ENCODE data around the gene GLIS2. TPM values are rescaled to one million over a fixed set of nuclear protein-coding genes. Genes with fewer than 3 reads are reported as not detected.

GLIS2 gene
- total RNA-seq, 1 donor = 3.3 TPM

DNA sequence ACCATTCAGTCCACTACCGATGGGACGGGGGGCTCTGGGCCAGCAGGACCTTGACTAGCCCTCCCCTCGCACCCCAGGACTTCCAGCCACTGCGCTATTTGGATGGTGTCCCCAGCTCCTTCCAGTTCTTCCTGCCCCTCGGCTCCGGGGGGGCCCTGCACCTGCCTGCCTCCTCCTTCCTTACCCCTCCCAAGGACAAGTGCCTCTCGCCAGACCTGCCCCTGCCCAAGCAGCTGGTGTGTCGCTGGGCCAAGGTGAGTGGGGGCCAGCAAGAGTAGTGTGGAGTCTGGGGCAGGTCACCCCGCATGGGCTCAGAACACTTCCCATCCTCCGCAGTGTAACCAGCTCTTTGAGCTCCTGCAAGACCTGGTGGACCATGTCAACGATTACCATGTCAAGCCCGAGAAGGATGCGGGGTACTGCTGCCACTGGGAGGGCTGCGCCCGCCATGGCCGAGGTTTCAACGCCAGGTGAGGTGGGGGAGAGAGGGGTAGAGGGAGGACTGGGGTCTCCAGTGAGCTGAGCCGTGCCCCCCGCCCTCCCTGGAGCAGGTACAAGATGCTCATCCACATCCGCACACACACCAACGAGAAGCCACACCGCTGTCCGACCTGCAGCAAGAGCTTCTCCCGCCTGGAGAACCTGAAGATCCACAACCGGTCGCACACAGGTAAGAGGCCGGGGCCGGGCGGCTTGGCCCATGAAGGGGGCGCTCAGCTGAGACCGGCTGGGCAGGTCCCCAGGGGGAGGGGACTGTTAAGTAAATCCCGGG is 19.0 kb downstream of the GLIS2 start:
- no peak for DNase-seq (ENCODE audit: low read depth)
- no peak overlapping the region for H3K4me3 ChIP-seq (ENCODE audit: low read depth, low read length)
- TF ChIP-seq, protein P1, sequence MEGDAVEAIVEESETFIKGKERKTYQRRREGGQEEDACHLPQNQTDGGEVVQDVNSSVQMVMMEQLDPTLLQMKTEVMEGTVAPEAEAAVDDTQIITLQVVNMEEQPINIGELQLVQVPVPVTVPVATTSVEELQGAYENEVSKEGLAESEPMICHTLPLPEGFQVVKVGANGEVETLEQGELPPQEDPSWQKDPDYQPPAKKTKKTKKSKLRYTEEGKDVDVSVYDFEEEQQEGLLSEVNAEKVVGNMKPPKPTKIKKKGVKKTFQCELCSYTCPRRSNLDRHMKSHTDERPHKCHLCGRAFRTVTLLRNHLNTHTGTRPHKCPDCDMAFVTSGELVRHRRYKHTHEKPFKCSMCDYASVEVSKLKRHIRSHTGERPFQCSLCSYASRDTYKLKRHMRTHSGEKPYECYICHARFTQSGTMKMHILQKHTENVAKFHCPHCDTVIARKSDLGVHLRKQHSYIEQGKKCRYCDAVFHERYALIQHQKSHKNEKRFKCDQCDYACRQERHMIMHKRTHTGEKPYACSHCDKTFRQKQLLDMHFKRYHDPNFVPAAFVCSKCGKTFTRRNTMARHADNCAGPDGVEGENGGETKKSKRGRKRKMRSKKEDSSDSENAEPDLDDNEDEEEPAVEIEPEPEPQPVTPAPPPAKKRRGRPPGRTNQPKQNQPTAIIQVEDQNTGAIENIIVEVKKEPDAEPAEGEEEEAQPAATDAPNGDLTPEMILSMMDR (IDR thresholded peaks at IDR 0.05; ENCODE audit: insufficient read depth, low read length) = no peak

DNA sequence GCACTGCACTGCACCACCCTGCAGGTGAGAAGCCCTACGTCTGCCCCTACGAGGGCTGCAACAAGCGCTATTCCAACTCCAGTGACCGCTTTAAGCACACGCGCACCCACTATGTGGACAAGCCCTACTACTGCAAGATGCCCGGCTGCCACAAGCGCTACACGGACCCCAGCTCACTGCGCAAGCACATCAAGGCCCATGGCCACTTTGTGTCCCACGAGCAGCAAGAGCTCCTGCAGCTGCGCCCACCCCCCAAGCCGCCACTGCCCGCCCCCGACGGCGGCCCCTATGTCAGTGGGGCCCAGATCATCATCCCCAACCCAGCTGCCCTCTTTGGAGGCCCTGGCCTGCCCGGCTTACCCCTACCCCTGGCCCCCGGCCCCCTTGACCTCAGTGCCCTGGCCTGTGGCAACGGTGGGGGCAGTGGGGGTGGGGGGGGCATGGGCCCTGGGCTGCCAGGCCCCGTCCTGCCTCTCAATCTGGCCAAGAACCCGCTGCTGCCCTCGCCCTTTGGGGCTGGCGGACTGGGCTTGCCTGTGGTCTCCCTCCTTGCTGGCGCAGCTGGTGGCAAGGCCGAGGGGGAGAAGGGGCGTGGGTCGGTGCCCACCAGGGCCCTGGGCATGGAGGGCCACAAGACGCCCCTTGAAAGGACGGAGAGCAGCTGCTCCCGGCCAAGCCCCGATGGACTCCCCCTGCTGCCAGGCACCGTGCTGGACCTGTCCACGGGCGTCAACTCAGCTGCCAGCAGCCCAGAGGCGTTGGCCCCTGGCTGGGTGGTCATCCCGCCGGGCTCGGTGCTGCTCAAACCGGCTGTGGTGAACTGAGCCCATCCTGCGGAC is 21.1 kb downstream of the GLIS2 start:
- TF ChIP-seq, protein P1 (IDR thresholded peaks at IDR 0.05; ENCODE audit: insufficient read depth, low read length) = no peak
- H3K4me3 ChIP-seq (ENCODE audit: low read depth, low read length) = no peak overlapping the region
- DNase-seq (ENCODE audit: low read depth) = no peak

DNA sequence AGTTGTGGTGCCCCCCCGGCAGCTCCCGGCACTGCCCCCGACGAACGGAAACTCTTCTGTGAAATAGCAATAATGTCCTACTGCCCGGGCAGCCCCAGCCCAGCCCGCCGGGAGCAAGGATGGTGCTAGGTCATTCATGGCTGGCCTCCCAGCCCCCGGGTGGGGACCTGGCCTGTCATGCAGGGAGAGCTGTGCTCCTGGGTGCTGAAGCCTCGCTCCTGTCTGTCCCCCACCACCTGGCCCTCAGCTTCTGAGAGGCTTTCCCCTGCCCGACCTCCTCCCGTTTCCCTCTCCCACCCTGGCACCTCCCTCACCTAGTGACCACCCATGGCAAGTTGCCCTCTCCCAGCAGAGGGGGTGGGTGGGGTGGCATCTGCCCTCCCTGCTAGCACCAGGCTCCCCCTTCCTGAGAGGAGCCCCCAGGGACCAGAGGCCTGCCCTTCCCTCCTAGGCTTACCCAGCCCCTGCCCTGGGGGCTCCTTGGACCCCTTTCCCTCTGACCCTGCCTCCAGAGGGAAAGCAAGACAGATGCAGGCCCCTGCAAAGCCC is 21.7 kb downstream of the GLIS2 start:
- DNase-seq (ENCODE audit: low read depth) = no peak
- TF ChIP-seq, protein P1 (IDR thresholded peaks at IDR 0.05; ENCODE audit: insufficient read depth, low read length) = no peak
- no peak overlapping the region for H3K4me3 ChIP-seq (ENCODE audit: low read depth, low read length)

DNA sequence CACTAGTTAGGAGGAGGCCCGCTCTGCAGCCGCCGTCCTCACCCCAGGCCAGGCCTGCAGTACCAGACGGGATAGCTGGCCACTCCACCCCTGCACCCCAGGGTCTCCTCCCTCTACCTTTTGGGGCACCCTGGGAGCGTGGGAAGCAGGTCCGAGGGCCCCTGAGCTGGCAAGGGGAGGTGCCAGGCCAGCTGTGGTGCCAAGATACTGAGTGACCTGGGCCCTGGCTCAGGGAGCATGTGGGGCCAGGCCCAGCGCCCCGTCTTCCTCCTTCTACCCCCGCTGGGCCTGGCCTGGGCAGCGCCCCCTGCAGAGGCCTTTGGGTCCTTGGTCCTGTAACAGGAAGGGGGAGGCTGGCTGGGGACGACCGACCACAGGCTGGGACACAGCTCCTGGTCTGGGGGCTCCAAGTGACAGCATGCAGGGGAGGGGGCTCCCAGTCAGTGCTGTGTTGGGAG is 22.3 kb downstream of the GLIS2 start:
- TF ChIP-seq, protein P1 (IDR thresholded peaks at IDR 0.05; ENCODE audit: insufficient read depth, low read length) = peak; percentile 4

DNA sequence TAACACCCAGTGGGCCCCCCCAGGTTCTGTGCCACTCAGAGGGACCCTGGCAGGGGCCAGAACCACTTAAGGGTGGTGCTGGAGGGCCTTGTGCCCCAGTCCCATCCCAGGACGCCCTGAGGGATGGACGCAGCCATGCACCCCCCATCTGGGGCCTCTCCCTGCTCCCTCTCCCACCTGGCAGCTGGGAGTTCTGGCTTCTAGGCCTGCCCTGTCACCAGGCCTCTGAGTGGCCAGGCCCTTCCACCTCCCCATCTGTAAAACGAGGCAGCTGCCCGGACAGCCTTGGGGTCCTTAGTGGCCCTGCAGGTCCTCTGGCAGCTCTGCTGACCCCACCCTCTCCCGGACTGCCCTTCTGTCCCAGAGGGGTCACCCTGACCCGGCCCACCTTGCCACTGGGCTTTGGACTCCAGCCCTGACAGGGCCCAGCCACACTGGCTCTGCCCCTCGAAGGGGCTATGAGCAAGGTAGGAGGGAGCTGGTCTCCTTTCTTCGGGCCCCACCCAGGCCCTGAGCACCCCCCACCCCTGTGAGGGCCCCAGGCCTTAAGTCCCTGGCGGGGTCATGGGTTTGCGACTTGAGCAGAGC is 22.9 kb downstream of the GLIS2 start:
- DNase-seq (ENCODE audit: low read depth) = no peak
- no peak overlapping the region for H3K4me3 ChIP-seq (ENCODE audit: low read depth, low read length)
- TF ChIP-seq, protein P1 (IDR thresholded peaks at IDR 0.05; ENCODE audit: insufficient read depth, low read length) = no peak

More for the DNA sequence above, 22.3 kb downstream of the GLIS2 start:
- no peak overlapping the region for H3K4me3 ChIP-seq (ENCODE audit: low read depth, low read length)
- DNase-seq (ENCODE audit: low read depth) = no peak

DNA sequence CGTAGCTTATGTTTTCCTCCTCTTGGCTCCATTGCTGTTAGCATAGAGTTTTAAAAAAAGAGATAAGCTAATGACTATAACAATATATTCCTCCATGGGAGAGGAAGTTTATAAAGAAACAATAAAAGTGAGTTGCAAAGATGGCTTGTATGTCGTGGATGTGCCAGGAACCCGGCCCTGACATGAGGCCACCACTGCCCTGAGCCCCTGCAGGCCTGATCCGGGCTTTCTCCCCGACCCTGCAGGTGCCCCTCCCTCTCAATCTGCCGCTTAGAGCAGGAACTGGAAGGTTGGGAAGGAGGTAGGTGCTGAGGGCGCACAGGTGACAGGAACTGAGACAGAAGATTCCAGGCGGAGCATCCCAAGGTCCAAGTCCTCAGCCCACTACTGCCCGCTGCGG is 23.6 kb downstream of the GLIS2 start:
- TF ChIP-seq, protein P1 (IDR thresholded peaks at IDR 0.05; ENCODE audit: insufficient read depth, low read length) = no peak
- DNase-seq (ENCODE audit: low read depth) = no peak
- H3K4me3 ChIP-seq (ENCODE audit: low read depth, low read length) = no peak overlapping the region

Measured in fibroblast of the aortic adventitia (primary cell).